ENCODE measurements around the gene PIBF1. TPM values are rescaled to one million over a fixed set of nuclear protein-coding genes. Genes with fewer than 3 reads are reported as not detected.

The PIBF1 gene
- total and polyA plus RNA-seq, 12 donors = 3.9 to 24.7 (median 16.5) TPM

GRCh38 chr13:73062468-73062867 is 280.5 kb downstream of the PIBF1 start:
- TF ChIP-seq CTCF (IDR thresholded peaks at IDR 0.05) = no peak
- TF ChIP-seq POLR2A (IDR thresholded peaks at IDR 0.05) = no peak
- intact Hi-C loops (cut with DNase I) = no loop called here
- H3K36me3 ChIP-seq (replicated peaks in 1 of 2) = no peaks in the 10 kb centered on the region
- no peak overlapping the region for H3K27ac ChIP-seq
- no peaks in the 10 kb centered on the region for H3K27me3 ChIP-seq
- DNase-seq = no peak
- peak overlapping the region in 1 of 4 donors; percentile 81 for H3K4me3 ChIP-seq
- no peaks in the 10 kb centered on the region for H3K9me3 ChIP-seq (replicated peaks in 1 of 3)
- WGBS, 4 donors = 87 to 94% (median 89%) methylated on average over 13 of the region's 13 CpGs
- H3K4me1 ChIP-seq (replicated peaks in 1 of 2) = peaks cover 0 to 5% of the 10 kb centered on the region in 2 donors

GRCh38 chr13:73063166-73063565 is 281.2 kb downstream of the PIBF1 start:
- WGBS, 4 donors = 81 to 86% (median 84%) methylated on average over 3 of the region's 3 CpGs
- no peak overlapping the region for H3K27ac ChIP-seq
- peaks cover 0 to 4% of the 10 kb centered on the region in 2 donors for H3K4me1 ChIP-seq (replicated peaks in 1 of 2)
- no peak for DNase-seq
- no peaks in the 10 kb centered on the region for H3K36me3 ChIP-seq (replicated peaks in 1 of 2)
- no peak overlapping the region for H3K4me3 ChIP-seq
- intact Hi-C loops (cut with DNase I) = no loop called here
- TF ChIP-seq POLR2A (IDR thresholded peaks at IDR 0.05) = no peak
- no peak for TF ChIP-seq CTCF (IDR thresholded peaks at IDR 0.05)
- H3K9me3 ChIP-seq (replicated peaks in 1 of 3) = no peaks in the 10 kb centered on the region
- no peaks in the 10 kb centered on the region for H3K27me3 ChIP-seq

GRCh38 chr13:73065036-73065435 is 283.1 kb downstream of the PIBF1 start:
- DNase-seq = no peak
- Histone ChIP-seq H3K4me3 (no peak overlapping the region), H3K36me3 (replicated peaks in 1 of 2) (no peaks in the 10 kb centered on the region), H3K4me1 (replicated peaks in 1 of 2) (no peaks in the 10 kb centered on the region), H3K27ac (no peak overlapping the region), H3K27me3 (no peaks in the 10 kb centered on the region), H3K9me3 (replicated peaks in 1 of 3) (no peaks in the 10 kb centered on the region)
- TF ChIP-seq CTCF (IDR thresholded peaks at IDR 0.05) (no peak), POLR2A (IDR thresholded peaks at IDR 0.05) (no peak)
- intact Hi-C loops (cut with DNase I) = no loop called here
- WGBS, 4 donors = 59 to 64% (median 60%) methylated on average over 2 of the region's 2 CpGs

GRCh38 chr13:73065665-73066340 is 283.9 kb downstream of the PIBF1 start:
- TF ChIP-seq CTCF (IDR thresholded peaks at IDR 0.05) (no peak), POLR2A (IDR thresholded peaks at IDR 0.05) (no peak)
- H3K4me1 ChIP-seq (replicated peaks in 1 of 2) = no peaks in the 10 kb centered on the region
- WGBS, 4 donors = 83 to 91% (median 85%) methylated on average over 7 of the region's 7 CpGs
- H3K4me3 ChIP-seq = no peak overlapping the region
- DNase-seq = no peak
- H3K36me3 ChIP-seq (replicated peaks in 1 of 2) = no peaks in the 10 kb centered on the region
- no peaks in the 10 kb centered on the region for H3K9me3 ChIP-seq (replicated peaks in 1 of 3)
- H3K27ac ChIP-seq = no peak overlapping the region
- no peaks in the 10 kb centered on the region for H3K27me3 ChIP-seq
- intact Hi-C loops (cut with DNase I) = no loop called here

Small RNA genes within 50 kb of the gene (small RNA-seq; reads per million reads assigned to genes)
- gene RNU6-79P = 0 reads per million in 2 donors

Other genes with a start within 250 kb of the PIBF1 start
- 10 to 100 TPM in 2 of 9 donors, 1 to 10 TPM in 7; 4.9 to 10.4 (median 8.1) TPM for gene MZT1, start 54.5 kb upstream of the PIBF1 start, total RNA-seq
- gene MZT1, start 54.5 kb upstream of the PIBF1 start, polyA plus RNA-seq = 10 to 100 TPM in 1 of 3 donors, 1 to 10 TPM in 2; 8.1 to 11.3 (median 8.3) TPM
- gene BORA, start 54.2 kb upstream of the PIBF1 start, total RNA-seq = 1 to 10 TPM in 8 of 9 donors, under 1 TPM in 1; 0.66 to 6.0 (median 1.7) TPM
- 1 to 10 TPM; 1.4 to 3.8 (median 2.4) TPM for gene BORA, start 54.2 kb upstream of the PIBF1 start, polyA plus RNA-seq
- gene DIS3, start 233 bp upstream of the PIBF1 start, total RNA-seq = 10 to 100 TPM in 8 of 9 donors, 1 to 10 TPM in 1; 7.6 to 30.7 (median 21.8) TPM
- 10 to 100 TPM in 1 of 3 donors, 1 to 10 TPM in 2; 7.8 to 30.1 (median 8.3) TPM for gene DIS3, start 233 bp upstream of the PIBF1 start, polyA plus RNA-seq

Measured in adrenal gland (tissue), 12 donors.